SJSA1 (cell line): Measurements from ENCODE around the gene C1D. TPM values are rescaled to one million over a fixed set of nuclear protein-coding genes. Genes with fewer than 3 reads are reported as not detected.

Source experiments
- DNase-seq, 2 experiments: peaks; one replicate each; pipeline ENCODE4 v3.0.0-alpha.2; 2015 to 2020; ENCODE audit warnings: low spot score in 2 of 2, low read depth in 1 of 2
- H3K27ac ChIP-seq: fragments of 250-450 bp; sonication (Bioruptor Pico); 2 replicates; pipeline ENCODE4 v1.5.1; 2020; ENCODE audit warnings: mild to moderate bottlenecking, moderate library complexity
- H3K27me3 ChIP-seq: fragments of 250-450 bp; sonication (Bioruptor Pico); replicated peaks from 2 replicates; pipeline ENCODE4 v1.5.1; 2020; ENCODE audit warnings: mild to moderate bottlenecking, moderate library complexity
- H3K36me3 ChIP-seq: fragments of 250-450 bp; sonication (Bioruptor Pico); 2 replicates; pipeline ENCODE4 v1.5.1; 2020; ENCODE audit warnings: mild to moderate bottlenecking
- H3K4me1 ChIP-seq: fragments of 250-450 bp; sonication (Bioruptor Pico); replicated peaks from 2 replicates; pipeline ENCODE4 v1.6.1; 2021; ENCODE audit warnings: mild to moderate bottlenecking
- H3K4me3 ChIP-seq: fragments of 250-450 bp; sonication (Bioruptor Pico); 2 replicates; pipeline ENCODE4 v1.5.1; 2020; ENCODE audit warnings: mild to moderate bottlenecking
- H3K9me3 ChIP-seq: fragments of 250-450 bp; sonication (Bioruptor Pico); replicated peaks from 2 replicates; pipeline ENCODE4 v1.5.1; 2020; ENCODE audit warnings: mild to moderate bottlenecking
- total RNA-seq: library from RNA; depleted of rRNA; stranded (reverse); fragments of >200 nt; shearing (Covaris generic); gene quantifications from 2 replicates; pipeline ENCODE4 v1.2.3, GENCODE V29; 2014

The C1D gene
- total RNA-seq, 1 experiment from 2014 or later = 83.3 TPM

GRCh38 chr2:68045342-68045741 is 17.5 kb downstream of the C1D start:
- no peak for DNase-seq
- Histone ChIP-seq H3K4me1 (no peaks in the 10 kb centered on the region), H3K27me3 (no peaks in the 10 kb centered on the region), H3K27ac (no peak overlapping the region), H3K36me3 (no peaks in the 10 kb centered on the region; the same call in none of the 2 replicates), H3K9me3 (no peaks in the 10 kb centered on the region), H3K4me3 (no peak overlapping the region)

GRCh38 chr2:68044099-68044498 is 18.7 kb downstream of the C1D start:
- peak in 1 of 2 experiments; percentile 5 for DNase-seq
- no peaks in the 10 kb centered on the region for H3K27me3 ChIP-seq
- peak overlapping the region; percentile 19; the same call in 1 of the 2 replicates for H3K27ac ChIP-seq
- H3K36me3 ChIP-seq = no peaks in the 10 kb centered on the region; the same call in none of the 2 replicates
- H3K4me3 ChIP-seq = no peak overlapping the region
- H3K9me3 ChIP-seq = no peaks in the 10 kb centered on the region
- H3K4me1 ChIP-seq = no peaks in the 10 kb centered on the region

- Histone ChIP-seq H3K9me3 (no peaks in the 10 kb centered on the region), H3K27me3 (no peaks in the 10 kb centered on the region), H3K4me3 (no peak overlapping the region), H3K4me1 (no peaks in the 10 kb centered on the region), H3K36me3 (no peaks in the 10 kb centered on the region; the same call in none of the 2 replicates), H3K27ac (peak overlapping the region; percentile 19; the same call in 1 of the 2 replicates)
- no peak for DNase-seq
These were observed 19.1 kb downstream of the C1D start for GRCh38 chr2:68043695-68044094.

GRCh38 chr2:68043032-68043431 is 19.8 kb downstream of the C1D start:
- Histone ChIP-seq H3K36me3 (no peaks in the 10 kb centered on the region; the same call in none of the 2 replicates), H3K27me3 (no peaks in the 10 kb centered on the region), H3K4me3 (no peak overlapping the region), H3K27ac (no peak overlapping the region), H3K4me1 (no peaks in the 10 kb centered on the region), H3K9me3 (no peaks in the 10 kb centered on the region)
- DNase-seq = no peak

GRCh38 chr2:68041704-68042245 is 21.0 kb downstream of the C1D start:
- H3K36me3 ChIP-seq = no peaks in the 10 kb centered on the region; the same call in none of the 2 replicates
- no peaks in the 10 kb centered on the region for H3K9me3 ChIP-seq
- H3K27ac ChIP-seq = no peak overlapping the region
- no peaks in the 10 kb centered on the region for H3K4me1 ChIP-seq
- no peaks in the 10 kb centered on the region for H3K27me3 ChIP-seq
- no peak for DNase-seq
- no peak overlapping the region for H3K4me3 ChIP-seq

- no peak for DNase-seq
- Histone ChIP-seq H3K4me3 (no peak overlapping the region), H3K4me1 (no peaks in the 10 kb centered on the region), H3K36me3 (no peaks in the 10 kb centered on the region; the same call in none of the 2 replicates), H3K27ac (no peak overlapping the region), H3K9me3 (no peaks in the 10 kb centered on the region), H3K27me3 (no peaks in the 10 kb centered on the region)
These were observed 22.7 kb downstream of the C1D start for GRCh38 chr2:68040078-68040477.

GRCh38 chr2:68039317-68039716 is 23.5 kb downstream of the C1D start:
- Histone ChIP-seq H3K27ac (no peak overlapping the region), H3K9me3 (no peaks in the 10 kb centered on the region), H3K36me3 (no peaks in the 10 kb centered on the region; the same call in 1 of the 2 replicates), H3K4me3 (no peak overlapping the region), H3K27me3 (no peaks in the 10 kb centered on the region), H3K4me1 (no peaks in the 10 kb centered on the region)
- DNase-seq = no peak

- no peak for DNase-seq
- Histone ChIP-seq H3K9me3 (no peaks in the 10 kb centered on the region), H3K27me3 (no peaks in the 10 kb centered on the region), H3K27ac (no peak overlapping the region), H3K4me1 (no peaks in the 10 kb centered on the region), H3K4me3 (no peak overlapping the region), H3K36me3 (no peaks in the 10 kb centered on the region)
These were observed 30.1 kb downstream of the C1D start for GRCh38 chr2:68032702-68033101.

GRCh38 chr2:68031542-68032160 is 31.2 kb downstream of the C1D start:
- H3K27me3 ChIP-seq = no peaks in the 10 kb centered on the region
- no peaks in the 10 kb centered on the region for H3K36me3 ChIP-seq
- H3K27ac ChIP-seq = no peak overlapping the region
- H3K4me1 ChIP-seq = no peaks in the 10 kb centered on the region
- peak in 1 of 2 experiments; percentile 46 for DNase-seq
- H3K9me3 ChIP-seq = no peaks in the 10 kb centered on the region
- H3K4me3 ChIP-seq = no peak overlapping the region

- no peak overlapping the region for H3K27ac ChIP-seq
These were observed 31.8 kb downstream of the C1D start for GRCh38 chr2:68031043-68031442.

GRCh38 chr2:68030529-68030928 is 32.3 kb downstream of the C1D start:
- Histone ChIP-seq H3K4me3 (no peak overlapping the region), H3K9me3 (no peaks in the 10 kb centered on the region), H3K27me3 (no peaks in the 10 kb centered on the region), H3K36me3 (no peaks in the 10 kb centered on the region), H3K27ac (no peak overlapping the region), H3K4me1 (no peaks in the 10 kb centered on the region)
- no peak for DNase-seq

More at GRCh38 chr2:68031043-68031442, 31.8 kb downstream of the C1D start:
- Histone ChIP-seq H3K4me1 (no peaks in the 10 kb centered on the region), H3K9me3 (no peaks in the 10 kb centered on the region), H3K4me3 (no peak overlapping the region), H3K27me3 (no peaks in the 10 kb centered on the region), H3K36me3 (no peaks in the 10 kb centered on the region)
- DNase-seq = no peak

- no peak for DNase-seq
- H3K27me3 ChIP-seq = no peaks in the 10 kb centered on the region
- no peak overlapping the region for H3K27ac ChIP-seq
- H3K36me3 ChIP-seq = no peaks in the 10 kb centered on the region
- H3K9me3 ChIP-seq = no peaks in the 10 kb centered on the region
- H3K4me3 ChIP-seq = no peak overlapping the region
- H3K4me1 ChIP-seq = no peaks in the 10 kb centered on the region
These were observed 34.8 kb downstream of the C1D start for GRCh38 chr2:68027959-68028358.

GRCh38 chr2:68024450-68024849 is 38.4 kb downstream of the C1D start:
- Histone ChIP-seq H3K36me3 (no peaks in the 10 kb centered on the region), H3K4me3 (no peak overlapping the region), H3K9me3 (no peaks in the 10 kb centered on the region), H3K27ac (no peak overlapping the region), H3K4me1 (no peaks in the 10 kb centered on the region), H3K27me3 (no peaks in the 10 kb centered on the region; the same call in 1 of the 2 replicates)
- no peak for DNase-seq

GRCh38 chr2:68023904-68024303 is 38.9 kb downstream of the C1D start:
- H3K9me3 ChIP-seq = no peaks in the 10 kb centered on the region
- no peaks in the 10 kb centered on the region for H3K36me3 ChIP-seq
- DNase-seq = no peak
- H3K27me3 ChIP-seq = no peaks in the 10 kb centered on the region; the same call in 1 of the 2 replicates
- H3K4me1 ChIP-seq = no peaks in the 10 kb centered on the region
- H3K27ac ChIP-seq = no peak overlapping the region
- H3K4me3 ChIP-seq = no peak overlapping the region
